ENCODE measurements around the gene LINGO3.

DNA sequence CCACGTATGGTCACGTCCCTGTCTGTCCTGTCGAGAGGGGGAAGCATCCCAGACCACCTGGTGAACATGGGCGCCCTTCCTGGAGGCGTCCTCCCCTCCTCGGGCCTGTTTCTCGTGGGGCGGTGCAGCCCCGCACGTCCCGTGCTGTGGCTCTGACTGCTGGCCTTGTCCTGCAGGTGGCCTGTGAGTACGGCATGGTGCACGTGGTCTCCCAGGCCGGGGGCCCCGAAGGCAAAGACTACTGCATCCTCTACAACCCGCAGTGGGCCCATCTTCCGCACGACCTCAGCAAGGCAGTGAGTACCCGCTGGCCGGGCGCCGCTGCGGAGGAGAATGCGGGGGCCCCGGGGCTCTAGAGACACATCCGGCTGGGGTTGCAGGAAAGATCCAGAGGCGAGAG is 26.5 kb upstream of the LINGO3 start:
- TF ChIP-seq, protein P1, sequence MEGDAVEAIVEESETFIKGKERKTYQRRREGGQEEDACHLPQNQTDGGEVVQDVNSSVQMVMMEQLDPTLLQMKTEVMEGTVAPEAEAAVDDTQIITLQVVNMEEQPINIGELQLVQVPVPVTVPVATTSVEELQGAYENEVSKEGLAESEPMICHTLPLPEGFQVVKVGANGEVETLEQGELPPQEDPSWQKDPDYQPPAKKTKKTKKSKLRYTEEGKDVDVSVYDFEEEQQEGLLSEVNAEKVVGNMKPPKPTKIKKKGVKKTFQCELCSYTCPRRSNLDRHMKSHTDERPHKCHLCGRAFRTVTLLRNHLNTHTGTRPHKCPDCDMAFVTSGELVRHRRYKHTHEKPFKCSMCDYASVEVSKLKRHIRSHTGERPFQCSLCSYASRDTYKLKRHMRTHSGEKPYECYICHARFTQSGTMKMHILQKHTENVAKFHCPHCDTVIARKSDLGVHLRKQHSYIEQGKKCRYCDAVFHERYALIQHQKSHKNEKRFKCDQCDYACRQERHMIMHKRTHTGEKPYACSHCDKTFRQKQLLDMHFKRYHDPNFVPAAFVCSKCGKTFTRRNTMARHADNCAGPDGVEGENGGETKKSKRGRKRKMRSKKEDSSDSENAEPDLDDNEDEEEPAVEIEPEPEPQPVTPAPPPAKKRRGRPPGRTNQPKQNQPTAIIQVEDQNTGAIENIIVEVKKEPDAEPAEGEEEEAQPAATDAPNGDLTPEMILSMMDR (IDR thresholded peaks at IDR 0.05): no peak
- TF ChIP-seq POLR2A (IDR thresholded peaks at IDR 0.05) (no peak), EP300 (IDR thresholded peaks at IDR 0.05) (no peak)
